SKM-1 treated with dmso at 0.1 percent for 144 hours (cell line): Measurements from ENCODE around the gene SLC25A4.

Source experiments
- DNase-seq: peaks from one replicate; lab custom pipeline; 2025; ENCODE audit not compliant: unreplicated experiment; lab: John Stamatoyannopoulos, UW

The SLC25A4 gene

GRCh38 chr4:185119927-185120630, 23.0 kb upstream of the SLC25A4 start:
- no peak for DNase-seq

- DNase-seq = no peak
Measured at GRCh38 chr4:185120631-185120946, 22.5 kb upstream of the SLC25A4 start.

GRCh38 chr4:185122681-185123345, 20.3 kb upstream of the SLC25A4 start:
- no peak for DNase-seq

- DNase-seq = no peak
Measured at GRCh38 chr4:185124006-185124405, 19.1 kb upstream of the SLC25A4 start.

- no peak for DNase-seq
Measured at GRCh38 chr4:185127021-185127925, 15.8 kb upstream of the SLC25A4 start.

GRCh38 chr4:185128272-185129119, 14.6 kb upstream of the SLC25A4 start:
- no peak for DNase-seq

- DNase-seq = peak; percentile 19
Measured at GRCh38 chr4:185134307-185134869, 8.7 kb upstream of the SLC25A4 start.

- DNase-seq = no peak
Measured at GRCh38 chr4:185137233-185137925, 5.7 kb upstream of the SLC25A4 start.

- no peak for DNase-seq
Measured at GRCh38 chr4:185138161-185138560, 4.9 kb upstream of the SLC25A4 start.

GRCh38 chr4:185139736-185140135, 3.3 kb upstream of the SLC25A4 start:
- no peak for DNase-seq

- DNase-seq = no peak
Measured at GRCh38 chr4:185141777-185142176, 1.3 kb upstream of the SLC25A4 start.

GRCh38 chr4:185142564-185142911, 528 bp upstream of the SLC25A4 start:
- DNase-seq = no peak

- DNase-seq = no peak
Measured at GRCh38 chr4:185143601-185143969, 519 bp downstream of the SLC25A4 start.

GRCh38 chr4:185144601-185145240, 1.7 kb downstream of the SLC25A4 start:
- DNase-seq = no peak

GRCh38 chr4:185145572-185145971, 2.5 kb downstream of the SLC25A4 start:
- no peak for DNase-seq

- DNase-seq = no peak
Measured at GRCh38 chr4:185149392-185149791, 6.3 kb downstream of the SLC25A4 start.

GRCh38 chr4:185151296-185151695, 8.2 kb downstream of the SLC25A4 start:
- no peak for DNase-seq

- DNase-seq = peak; percentile 13
Measured at GRCh38 chr4:185165605-185166063, 22.6 kb downstream of the SLC25A4 start.

GRCh38 chr4:185167234-185167633, 24.2 kb downstream of the SLC25A4 start:
- DNase-seq = no peak
